T-helper 1 cell treated with Interleukin-12 subunit alpha and Interleukin-12 subunit beta and Interleukin-4 antibody, amounts not matched to agents 30 ng/mL and 1 ng/mL, for 36 hours (primary cell): ENCODE data around the gene CHCHD6. TPM values are rescaled to one million over a fixed set of nuclear protein-coding genes. Genes with fewer than 3 reads are reported as not detected.

Source experiments
- intact Hi-C: fragments of 100-400 bp; cut with micrococcal nuclease; formaldehyde crosslinking; loops from one replicate; pipeline ENCODE4 v1.15.1; 2024
- total RNA-seq: library from RNA; stranded (reverse); gene quantifications from 2 replicates; pipeline ENCODE4 v1.2.3, GENCODE V29; 2022

The CHCHD6 gene
- total RNA-seq, 1 donor from 2014 or later, result 5.2 TPM

GRCh38 chr3:126737527-126737926 is 33.5 kb downstream of the CHCHD6 start:
- intact Hi-C loops, result no loop called here

DNA sequence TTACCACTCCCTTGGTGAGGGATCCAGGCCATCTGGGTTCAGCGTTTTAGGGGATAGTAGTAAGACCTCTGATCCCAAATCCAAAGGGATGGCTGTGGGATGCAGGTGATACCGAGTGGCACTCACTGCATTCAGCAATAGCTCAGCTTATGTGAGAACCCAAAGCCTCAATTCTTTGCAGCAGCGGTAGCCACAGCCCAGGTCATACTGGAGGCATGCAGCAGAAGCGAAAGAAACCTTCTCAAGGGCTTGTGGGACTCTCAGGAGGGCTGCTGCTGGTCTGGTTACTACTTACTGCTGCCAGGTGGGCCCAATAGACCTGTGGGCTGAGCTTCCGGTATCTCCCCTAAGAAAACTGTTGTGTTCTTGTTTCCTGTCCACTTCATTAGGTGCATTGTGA is 38.0 kb downstream of the CHCHD6 start:
- intact Hi-C loops, result no loop called here

- intact Hi-C loops, result no loop called here
These were observed 39.3 kb downstream of the CHCHD6 start for GRCh38 chr3:126743350-126743749.

- intact Hi-C loops, result no loop called here
These were observed 39.7 kb downstream of the CHCHD6 start for GRCh38 chr3:126743781-126744180.

DNA sequence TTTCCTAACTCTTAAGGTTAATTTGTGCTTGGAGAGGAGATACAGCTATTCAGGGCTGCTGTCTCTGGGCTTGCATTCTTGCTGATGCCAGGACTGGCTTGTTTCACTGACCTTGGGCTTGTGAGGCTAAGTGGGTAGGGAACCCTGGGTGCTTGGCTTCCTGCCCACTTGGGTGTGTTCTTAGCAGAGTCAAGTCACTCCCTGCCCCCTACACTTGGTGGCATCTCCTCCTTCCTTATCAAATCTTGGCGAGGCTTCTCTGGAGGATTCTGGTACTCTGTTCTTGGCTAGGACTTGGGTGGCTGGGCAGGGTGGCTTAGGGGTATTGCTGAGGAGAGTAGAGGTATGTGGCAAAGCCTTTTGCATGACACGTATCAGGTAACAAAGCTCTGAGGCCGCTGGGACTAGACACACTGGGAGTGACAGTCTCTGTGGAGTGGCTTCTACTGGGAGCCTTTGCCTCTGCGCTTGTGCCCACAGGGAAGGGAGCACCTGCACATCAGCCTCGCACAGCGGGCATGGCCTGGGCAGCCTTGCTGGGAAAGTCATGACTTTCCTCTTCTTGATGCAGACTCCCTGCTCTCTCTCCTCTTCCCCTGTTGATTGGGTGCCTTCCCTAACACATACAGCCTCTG is 41.8 kb downstream of the CHCHD6 start:
- intact Hi-C loops, result no loop called here

GRCh38 chr3:126746395-126747177 is 42.5 kb downstream of the CHCHD6 start:
- intact Hi-C loops, result no loop called here

DNA sequence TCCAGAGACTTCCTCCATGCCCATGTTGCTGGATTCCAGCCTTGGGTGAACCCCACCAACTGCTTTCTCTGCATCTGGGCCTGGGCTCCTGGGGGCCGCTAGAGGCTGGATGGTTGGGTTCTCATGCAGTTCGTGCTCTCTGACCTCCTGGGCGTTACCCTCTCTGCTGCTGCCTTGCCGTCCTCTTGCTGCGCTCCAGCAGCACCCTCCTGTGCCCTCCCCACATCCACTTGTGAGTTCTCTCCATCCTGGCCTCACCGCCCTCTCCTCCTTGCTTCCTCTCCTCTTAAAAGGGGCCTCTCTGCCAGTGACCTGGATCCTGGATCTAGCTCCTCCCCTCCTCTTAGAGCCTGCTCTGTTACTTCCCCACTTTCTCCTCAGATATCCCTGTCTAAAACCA is 43.7 kb downstream of the CHCHD6 start:
- intact Hi-C loops, result no loop called here

GRCh38 chr3:126748701-126749546 is 44.9 kb downstream of the CHCHD6 start:
- intact Hi-C loops, result no loop called here

DNA sequence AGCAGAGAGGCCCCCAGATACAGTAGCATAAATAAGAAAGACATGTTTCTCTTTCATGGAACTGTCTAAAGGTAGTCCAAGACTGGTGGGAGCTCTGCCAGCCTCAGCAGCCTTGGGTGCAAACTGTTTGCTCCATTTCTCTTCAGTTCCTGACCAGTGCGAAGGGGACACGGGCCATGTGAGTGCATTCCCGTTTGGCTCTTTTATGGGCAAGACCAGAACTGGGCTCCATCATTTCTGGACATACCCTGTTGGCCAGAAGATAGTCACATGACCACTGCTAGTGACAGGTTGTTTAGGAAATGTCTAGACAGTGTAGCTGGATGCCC is 45.5 kb downstream of the CHCHD6 start:
- intact Hi-C loops, result no loop called here

DNA sequence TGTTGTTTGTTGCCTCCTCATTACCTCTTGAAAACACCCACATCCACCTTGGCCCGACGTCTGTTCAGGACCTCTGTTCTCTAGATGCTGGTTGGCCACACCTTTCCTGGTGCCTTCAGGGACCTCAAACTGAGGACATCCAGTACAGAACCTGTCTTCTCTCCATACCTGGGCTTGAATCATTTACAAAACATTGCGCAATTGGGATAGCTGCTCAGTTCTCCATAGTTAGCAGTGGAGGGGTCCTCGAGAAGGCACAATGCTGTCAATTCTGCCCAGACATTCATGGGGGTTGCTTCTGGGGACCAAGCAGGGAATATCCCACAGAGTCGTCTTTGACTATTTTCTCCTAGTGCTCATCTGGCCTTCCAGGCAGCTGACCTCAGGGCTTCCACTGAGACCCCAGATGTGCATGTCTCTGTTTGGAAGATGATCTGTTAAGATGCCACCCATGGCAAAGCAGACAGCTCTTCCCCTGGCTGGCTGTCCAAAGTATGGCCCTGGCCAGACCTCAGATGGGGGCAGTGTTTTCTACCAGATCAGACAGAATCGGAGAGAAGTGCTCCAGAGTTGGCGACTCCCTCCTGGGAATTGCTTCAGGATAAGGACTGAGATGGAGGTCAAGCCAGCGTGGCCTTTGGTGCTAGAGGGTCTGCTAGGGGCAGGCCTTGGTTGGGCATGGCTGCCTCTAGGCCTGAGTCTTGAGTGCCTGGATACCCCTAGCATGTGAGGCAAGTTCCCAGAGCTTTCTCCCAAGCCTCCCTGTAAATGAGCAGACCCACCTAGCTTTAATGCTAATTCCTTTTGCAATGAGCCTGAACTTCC is 46.1 kb downstream of the CHCHD6 start:
- intact Hi-C loops, result no loop called here

DNA sequence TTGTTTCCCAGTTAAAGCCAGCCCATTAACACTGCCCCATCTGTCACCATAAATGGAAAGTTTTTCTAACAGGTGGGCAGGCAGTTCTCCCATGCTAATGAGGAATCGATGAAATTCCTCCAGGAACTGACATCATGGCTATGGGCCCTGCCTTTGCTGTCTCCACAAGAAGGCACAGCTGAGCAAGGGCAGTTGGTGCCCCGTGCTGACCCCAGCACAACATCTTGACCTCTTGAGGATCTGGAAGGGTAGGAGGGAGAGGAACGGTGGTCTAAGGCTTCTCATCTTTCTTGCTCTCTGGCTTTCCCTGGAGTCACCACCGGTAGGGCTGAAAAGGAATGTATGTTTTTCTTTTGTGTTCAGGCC is 46.7 kb downstream of the CHCHD6 start:
- intact Hi-C loops, result no loop called here

- intact Hi-C loops, result loop anchor here (1.0 kb wide), 5 partner anchors 47 to 793 kb away; partner anchors contain the start of gene CHCHD6
These were observed 47.7 kb downstream of the CHCHD6 start for GRCh38 chr3:126751611-126752302.

GRCh38 chr3:126752303-126753190 is 48.5 kb downstream of the CHCHD6 start:
- intact Hi-C loops, result loop anchor here (1.0 kb wide), 5 partner anchors 48 to 792 kb away; partner anchors contain the start of gene CHCHD6

DNA sequence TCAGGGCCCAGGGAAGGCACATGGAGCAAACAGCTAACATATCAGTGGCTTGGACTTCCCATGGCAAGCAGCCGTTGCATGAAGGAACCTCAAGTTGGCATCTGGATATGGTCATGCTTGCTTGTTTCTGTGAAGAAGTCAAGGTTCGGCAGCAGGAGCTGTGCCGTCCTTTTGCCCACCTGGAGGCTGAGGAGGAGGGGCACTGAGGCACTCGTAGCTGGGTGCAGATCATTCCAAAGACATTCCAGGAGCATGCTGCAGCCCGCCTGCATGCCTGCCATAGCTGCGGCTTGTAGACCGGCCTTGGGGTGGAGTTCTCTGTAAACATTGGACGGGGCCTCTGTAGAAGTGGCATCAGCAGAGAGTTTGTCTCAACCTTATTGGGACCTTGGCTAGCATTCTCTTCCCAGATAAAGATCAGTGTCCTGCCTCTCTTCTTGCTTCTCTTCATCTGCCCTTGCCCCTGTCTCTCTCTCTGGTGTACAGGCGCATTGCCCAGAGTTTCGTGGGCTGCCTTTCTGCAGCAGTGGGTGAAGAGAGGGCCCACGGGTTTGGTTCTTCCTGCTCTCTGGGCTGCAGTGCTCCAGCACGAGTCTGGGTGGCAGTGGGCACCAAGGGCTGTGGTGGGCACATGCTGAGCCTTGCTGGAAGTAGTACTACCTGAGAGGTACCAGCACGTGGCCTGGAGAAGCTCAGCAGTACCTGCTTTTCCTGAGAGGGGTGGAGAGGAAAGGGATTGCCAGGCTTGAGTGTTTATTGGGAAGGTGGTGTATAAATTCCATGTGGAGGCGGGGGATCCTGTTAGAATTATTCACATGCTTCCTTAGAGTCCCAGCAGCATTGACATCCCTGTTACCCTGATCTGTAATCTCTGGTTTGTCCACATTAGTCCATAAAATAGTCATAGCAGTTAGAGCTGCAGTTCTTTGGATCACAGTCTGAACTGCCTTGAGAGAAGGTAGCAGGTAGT is 49.4 kb downstream of the CHCHD6 start:
- intact Hi-C loops, result no loop called here

- intact Hi-C loops, result no loop called here
These were observed 51.8 kb downstream of the CHCHD6 start for GRCh38 chr3:126755866-126756265.

- intact Hi-C loops, result no loop called here
These were observed 54.0 kb downstream of the CHCHD6 start for GRCh38 chr3:126758026-126758425.

GRCh38 chr3:126758882-126759281 is 54.8 kb downstream of the CHCHD6 start:
- intact Hi-C loops, result no loop called here

DNA sequence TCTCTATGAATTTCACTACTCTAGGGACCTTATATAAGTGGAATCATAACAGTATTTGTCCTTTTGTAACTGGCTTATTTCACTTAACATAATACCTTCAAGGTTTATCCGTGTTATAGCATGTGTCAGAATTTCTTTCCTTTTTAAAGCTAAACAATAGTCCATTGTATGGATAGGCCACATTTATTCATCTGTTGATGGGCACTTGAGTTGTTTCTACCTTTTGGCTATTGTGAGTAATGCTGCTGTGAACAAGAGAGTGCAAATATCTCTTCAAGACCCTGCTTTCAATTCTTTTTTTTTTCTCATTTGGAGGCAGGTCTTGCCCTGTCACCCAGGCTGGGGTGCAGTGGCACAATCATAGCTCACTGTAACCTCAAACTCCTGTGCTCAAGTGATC is 56.5 kb downstream of the CHCHD6 start:
- intact Hi-C loops, result no loop called here
